T-helper 2 cell (primary cell): Measurements from ENCODE around the gene ZNF593.

ENCODE experiments used
- DNase-seq, 5 experiments: peaks; one replicate each; pipeline versions ENCODE4 v3.0.0 to v3.0.0-alpha.2; 2012 to 2022

The ZNF593 gene

GRCh38 chr1:26212726-26213125, 43.0 kb downstream of the ZNF593 start:
- no peak for DNase-seq

DNA sequence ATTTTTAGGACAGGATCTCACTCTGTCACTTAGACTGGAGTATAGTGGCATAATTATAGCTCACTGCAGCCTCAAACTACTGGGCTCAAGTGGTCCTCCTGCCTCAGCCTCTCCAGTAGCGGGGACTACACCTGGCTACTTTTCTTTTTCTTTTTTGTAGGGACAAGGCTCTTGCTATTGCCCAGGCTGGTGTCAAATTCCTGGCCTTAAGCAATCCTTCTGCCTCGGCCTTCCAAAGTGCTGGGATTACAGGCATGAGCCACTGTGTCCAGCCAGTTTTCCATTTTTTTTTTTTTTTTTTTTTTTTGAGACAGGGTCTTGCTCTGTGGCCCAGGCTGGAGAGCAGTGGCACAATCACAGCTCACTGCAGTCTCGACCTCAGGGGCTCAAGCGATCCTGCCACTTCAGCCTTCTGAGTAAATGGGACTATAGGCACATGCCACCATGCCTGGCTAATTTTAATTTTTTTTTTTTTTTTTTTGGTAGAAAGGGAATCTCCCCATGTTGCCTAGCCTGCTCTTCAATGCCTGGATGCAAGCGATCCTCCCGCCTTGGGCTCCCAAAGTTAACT, 43.7 kb downstream of the ZNF593 start:
- DNase-seq: no peak

- no peak for DNase-seq
Observed at GRCh38 chr1:26215246-26215645, 45.5 kb downstream of the ZNF593 start.

GRCh38 chr1:26218906-26219494, 49.3 kb downstream of the ZNF593 start:
- no peak for DNase-seq
